ENCODE measurements around the gene ESYT2. TPM values are rescaled to one million over a fixed set of nuclear protein-coding genes. Genes with fewer than 3 reads are reported as not detected.

ESYT2 gene
- total and polyA plus RNA-seq, 9 of the 15 experiments (the other 6 are each of a cell fraction or from before 2014, with no cell fraction given): 5.8 to 86.9 (median 64.7) TPM

DNA sequence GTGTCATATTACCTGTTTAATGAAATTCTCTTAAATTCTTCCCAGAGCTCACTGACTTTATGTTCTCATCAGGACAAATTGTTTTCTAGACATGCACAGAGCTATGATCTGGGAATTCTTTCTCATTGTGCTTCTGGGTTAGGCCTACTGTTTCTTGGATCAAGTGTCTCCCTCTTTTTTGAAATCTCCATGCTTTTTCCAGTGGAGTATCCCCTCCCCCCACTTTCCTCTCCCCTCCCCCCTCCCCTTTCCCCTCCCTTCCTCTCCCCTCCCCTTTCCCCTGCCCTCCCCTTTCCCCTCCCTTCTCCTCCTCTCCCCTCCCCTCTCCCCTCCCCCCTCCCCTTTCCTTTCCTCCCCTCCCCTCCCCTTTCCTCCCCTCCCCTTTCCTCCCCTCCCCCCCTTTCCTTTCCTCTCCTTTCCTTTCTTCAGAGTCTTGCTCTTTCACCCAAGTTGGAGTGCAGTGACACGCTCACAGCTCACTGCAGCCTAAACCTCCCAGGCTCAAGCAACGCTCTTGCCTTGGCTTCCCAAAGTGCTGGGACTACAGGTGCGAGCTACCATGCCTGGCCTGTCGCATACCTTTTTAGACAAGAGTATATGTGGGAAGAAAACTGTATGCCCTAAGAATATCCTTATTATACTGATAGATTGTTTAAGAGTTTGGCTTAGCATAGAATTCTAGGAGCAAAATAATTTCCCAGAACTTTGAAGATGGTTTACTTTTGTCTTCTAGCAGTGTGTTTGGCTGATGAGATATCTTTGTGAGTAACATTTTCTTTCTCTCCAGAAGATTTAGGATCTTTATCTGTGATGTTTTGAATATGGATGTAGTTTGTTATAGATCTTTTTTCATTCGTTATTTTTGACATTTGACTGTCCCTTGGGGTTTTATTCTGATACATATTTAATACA lies 29.5 kb upstream of the ESYT2 start (continued):
- no peak for TF ChIP-seq CEBPG (CRISPR knock-in tag; IDR thresholded peaks at IDR 0.05)
- no peak for TF ChIP-seq CEBPG (tag; conservative IDR thresholded peaks at IDR 0.05 in 1 of 2, IDR thresholded peaks at IDR 0.05 in 1 of 2)
- TF ChIP-seq POLR2A (conservative IDR thresholded peaks at IDR 0.05): peak; percentile 78
- TF ChIP-seq MAZ (CRISPR knock-in tag; conservative IDR thresholded peaks at IDR 0.05 in 1 of 2, IDR thresholded peaks at IDR 0.05 in 1 of 2): peak; percentile 46 to 73; a peak in 3 of 4 replicates
- TF ChIP-seq POLR2H (tag; IDR thresholded peaks at IDR 0.05; ENCODE audit: low read depth): peak; percentile 60
- TF ChIP-seq, protein P1, sequence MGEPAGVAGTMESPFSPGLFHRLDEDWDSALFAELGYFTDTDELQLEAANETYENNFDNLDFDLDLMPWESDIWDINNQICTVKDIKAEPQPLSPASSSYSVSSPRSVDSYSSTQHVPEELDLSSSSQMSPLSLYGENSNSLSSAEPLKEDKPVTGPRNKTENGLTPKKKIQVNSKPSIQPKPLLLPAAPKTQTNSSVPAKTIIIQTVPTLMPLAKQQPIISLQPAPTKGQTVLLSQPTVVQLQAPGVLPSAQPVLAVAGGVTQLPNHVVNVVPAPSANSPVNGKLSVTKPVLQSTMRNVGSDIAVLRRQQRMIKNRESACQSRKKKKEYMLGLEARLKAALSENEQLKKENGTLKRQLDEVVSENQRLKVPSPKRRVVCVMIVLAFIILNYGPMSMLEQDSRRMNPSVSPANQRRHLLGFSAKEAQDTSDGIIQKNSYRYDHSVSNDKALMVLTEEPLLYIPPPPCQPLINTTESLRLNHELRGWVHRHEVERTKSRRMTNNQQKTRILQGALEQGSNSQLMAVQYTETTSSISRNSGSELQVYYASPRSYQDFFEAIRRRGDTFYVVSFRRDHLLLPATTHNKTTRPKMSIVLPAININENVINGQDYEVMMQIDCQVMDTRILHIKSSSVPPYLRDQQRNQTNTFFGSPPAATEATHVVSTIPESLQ (CRISPR knock-in tag; IDR thresholded peaks at IDR 0.05): 0 out of 2 replicates have a peak, but pooled peaks have one; percentile 67
- TF ChIP-seq, protein P2, sequence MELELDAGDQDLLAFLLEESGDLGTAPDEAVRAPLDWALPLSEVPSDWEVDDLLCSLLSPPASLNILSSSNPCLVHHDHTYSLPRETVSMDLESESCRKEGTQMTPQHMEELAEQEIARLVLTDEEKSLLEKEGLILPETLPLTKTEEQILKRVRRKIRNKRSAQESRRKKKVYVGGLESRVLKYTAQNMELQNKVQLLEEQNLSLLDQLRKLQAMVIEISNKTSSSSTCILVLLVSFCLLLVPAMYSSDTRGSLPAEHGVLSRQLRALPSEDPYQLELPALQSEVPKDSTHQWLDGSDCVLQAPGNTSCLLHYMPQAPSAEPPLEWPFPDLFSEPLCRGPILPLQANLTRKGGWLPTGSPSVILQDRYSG (tag; conservative IDR thresholded peaks at IDR 0.05; ENCODE audit: low read depth): no peak
- peak; percentile 26; the same call in 1 of the 2 replicates for TF ChIP-seq JUND (IDR thresholded peaks at IDR 0.05; ENCODE audit: borderline replicate concordance, low read depth, low read length)
- TF ChIP-seq JUND (tag; IDR thresholded peaks at IDR 0.05; ENCODE audit: borderline replicate concordance, low read depth, low read length): no peak; the same call in 2 of the 3 replicates
- TF ChIP-seq ZNF324 (CRISPR knock-in tag; IDR thresholded peaks at IDR 0.05): no peak
- TF ChIP-seq MECOM (CRISPR knock-in tag; IDR thresholded peaks at IDR 0.05): 0 out of 2 replicates have a peak, but pooled peaks have one; percentile 8
- TF ChIP-seq, protein P3, sequence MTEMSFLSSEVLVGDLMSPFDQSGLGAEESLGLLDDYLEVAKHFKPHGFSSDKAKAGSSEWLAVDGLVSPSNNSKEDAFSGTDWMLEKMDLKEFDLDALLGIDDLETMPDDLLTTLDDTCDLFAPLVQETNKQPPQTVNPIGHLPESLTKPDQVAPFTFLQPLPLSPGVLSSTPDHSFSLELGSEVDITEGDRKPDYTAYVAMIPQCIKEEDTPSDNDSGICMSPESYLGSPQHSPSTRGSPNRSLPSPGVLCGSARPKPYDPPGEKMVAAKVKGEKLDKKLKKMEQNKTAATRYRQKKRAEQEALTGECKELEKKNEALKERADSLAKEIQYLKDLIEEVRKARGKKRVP (CRISPR knock-in tag; IDR thresholded peaks at IDR 0.05): peak; percentile 42; the same call in 1 of the 2 replicates
- TF ChIP-seq TAF9B (IDR thresholded peaks at IDR 0.05; ENCODE audit: partially characterized antibody): peak; percentile 32
- peak; percentile 92 for TF ChIP-seq PCBP2 (IDR thresholded peaks at IDR 0.05; ENCODE audit: low read depth, low read length, poor library complexity, severe bottlenecking)
- TF ChIP-seq HMG20A (CRISPR knock-in tag; conservative IDR thresholded peaks at IDR 0.05): 0 out of 2 replicates have a peak, but pooled peaks have one; percentile 6
- TF ChIP-seq ARID1B (IDR thresholded peaks at IDR 0.05): peak; percentile 43
- TF ChIP-seq DPF2 (IDR thresholded peaks at IDR 0.05): peak; percentile 40; the same call in 1 of the 2 replicates
- peak; percentile 41; the same call in 1 of the 2 replicates for TF ChIP-seq CTBP1 (IDR thresholded peaks at IDR 0.05; ENCODE audit: borderline replicate concordance)
- peak; percentile 78 for TF ChIP-seq SUPT5H (IDR thresholded peaks at IDR 0.05)
- 0 out of 2 replicates have a peak, but pooled peaks have one; percentile 50 for TF ChIP-seq ZNF696 (CRISPR knock-in tag; conservative IDR thresholded peaks at IDR 0.05)
- peak; percentile 19 for TF ChIP-seq NBN (IDR thresholded peaks at IDR 0.05; ENCODE audit: low read depth)
- TF ChIP-seq ZNF785 (CRISPR knock-in tag; IDR thresholded peaks at IDR 0.05): no peak
- TF ChIP-seq KDM5B (IDR thresholded peaks at IDR 0.05; ENCODE audit: insufficient replicate concordance, low read depth, low read length): peak; percentile 72
- peak in 1 of 2 experiments; percentile 3; a peak in 1 of 4 replicates for TF ChIP-seq RCOR1 (IDR thresholded peaks at IDR 0.05; ENCODE audit: borderline replicate concordance in 1 of 2, low read depth in 2 of 2, low read length in 2 of 2)
- TF ChIP-seq PML (IDR thresholded peaks at IDR 0.05; ENCODE audit: low read length): 0 out of 2 replicates have a peak, but pooled peaks have one; percentile 4

All from K562 (cell line).